ENCODE results near the gene GNB1. TPM values are rescaled to one million over a fixed set of nuclear protein-coding genes. Genes with fewer than 3 reads are reported as not detected.

The GNB1 gene
- total RNA-seq, 2 donors from 2014 or later, result 350 to 418 TPM

DNA sequence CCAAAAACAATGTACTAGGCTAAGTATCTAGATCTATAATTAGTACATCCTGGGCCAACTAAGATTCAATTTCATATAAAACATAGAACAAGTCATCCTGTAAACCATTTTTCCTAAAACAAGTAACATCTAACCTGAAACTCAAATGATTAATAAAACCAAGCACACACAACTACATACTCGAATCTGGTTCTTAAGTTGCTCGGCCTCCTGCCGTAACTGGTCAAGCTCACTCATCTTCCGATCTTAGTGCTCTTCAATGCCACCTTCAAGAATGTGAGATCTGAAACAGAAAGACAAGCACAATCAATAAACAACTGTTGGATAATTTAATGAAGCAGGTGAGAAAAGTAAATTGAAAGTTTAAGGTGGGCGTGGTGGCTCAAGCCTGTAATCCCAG, 65.7 kb downstream of the GNB1 start:
- no peak for DNase-seq
- H3K36me3 Mint-ChIP-seq (ENCODE audit: insufficient read depth in 2 of 2), result peaks cover 6 to 15% of the 10 kb centered on the region in 2 donors
- H3K27ac Mint-ChIP-seq, result peak overlapping the region; percentile 98
- H3K4me3 Mint-ChIP-seq, result peak overlapping the region; percentile 11 to 65
- ATAC-seq (replicated peaks in 1 of 2), result peak; percentile 44 to 64
- H3K9me3 Mint-ChIP-seq, result no peaks in the 10 kb centered on the region
- H3K4me1 Mint-ChIP-seq (ENCODE audit: low read depth), result peaks cover 62% of the 10 kb centered on the region
- H3K27me3 Mint-ChIP-seq (ENCODE audit: low read depth), result no peaks in the 10 kb centered on the region

DNA sequence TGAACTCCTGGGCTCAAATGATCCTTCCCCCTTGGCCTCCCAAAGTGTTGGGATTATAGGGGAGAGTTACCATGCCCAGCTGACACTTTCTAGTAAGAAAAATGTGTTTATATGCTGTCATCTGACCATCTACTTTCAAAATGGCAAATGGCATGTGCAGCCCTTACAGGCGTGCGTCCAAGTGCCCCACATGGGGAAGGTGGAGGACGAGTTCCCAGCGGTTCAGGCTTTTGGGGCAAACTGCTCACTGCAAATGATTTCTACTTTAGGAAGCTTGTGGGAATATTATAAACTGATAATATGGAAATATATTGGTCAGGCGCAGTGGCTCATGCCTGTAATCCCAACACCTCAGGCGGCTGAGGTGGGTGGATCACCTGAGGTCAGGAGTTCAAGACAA, 71.1 kb downstream of the GNB1 start:
- Mint-ChIP-seq H3K27ac (no peak overlapping the region), H3K27me3 (ENCODE audit: low read depth) (no peaks in the 10 kb centered on the region), H3K9me3 (no peaks in the 10 kb centered on the region), H3K4me1 (ENCODE audit: low read depth) (peaks cover 14% of the 10 kb centered on the region), H3K36me3 (ENCODE audit: insufficient read depth in 2 of 2) (peaks cover 7 to 20% of the 10 kb centered on the region in 2 donors), H3K4me3 (no peak overlapping the region)
- no peak for ATAC-seq (replicated peaks in 1 of 2)
- no peak for DNase-seq

DNA sequence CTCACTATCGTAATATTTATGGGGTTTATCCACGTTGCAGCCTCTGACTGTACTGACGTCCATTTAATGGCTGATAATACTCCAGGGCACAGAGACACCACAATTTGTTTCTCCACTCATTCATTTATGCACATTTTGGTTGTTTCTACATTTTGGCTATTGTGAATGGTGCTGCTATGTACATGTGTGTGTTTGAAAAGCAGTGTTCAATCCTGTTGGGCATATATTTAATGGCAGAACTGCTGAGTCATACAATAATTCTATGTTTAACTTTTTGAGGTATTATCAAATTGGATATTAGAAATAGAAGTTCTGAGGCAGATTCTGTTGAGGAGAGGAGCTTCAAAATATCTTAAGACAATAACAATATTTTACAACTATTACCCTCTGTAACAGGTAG, 73.7 kb downstream of the GNB1 start:
- Mint-ChIP-seq H3K27me3 (ENCODE audit: low read depth) (no peaks in the 10 kb centered on the region), H3K4me3 (no peak overlapping the region), H3K36me3 (ENCODE audit: insufficient read depth in 2 of 2) (peaks cover 7 to 23% of the 10 kb centered on the region in 2 donors), H3K27ac (peak overlapping the region; percentile 9), H3K9me3 (no peaks in the 10 kb centered on the region), H3K4me1 (ENCODE audit: low read depth) (no peaks in the 10 kb centered on the region)
- no peak for ATAC-seq (replicated peaks in 1 of 2)
- no peak for DNase-seq

DNA sequence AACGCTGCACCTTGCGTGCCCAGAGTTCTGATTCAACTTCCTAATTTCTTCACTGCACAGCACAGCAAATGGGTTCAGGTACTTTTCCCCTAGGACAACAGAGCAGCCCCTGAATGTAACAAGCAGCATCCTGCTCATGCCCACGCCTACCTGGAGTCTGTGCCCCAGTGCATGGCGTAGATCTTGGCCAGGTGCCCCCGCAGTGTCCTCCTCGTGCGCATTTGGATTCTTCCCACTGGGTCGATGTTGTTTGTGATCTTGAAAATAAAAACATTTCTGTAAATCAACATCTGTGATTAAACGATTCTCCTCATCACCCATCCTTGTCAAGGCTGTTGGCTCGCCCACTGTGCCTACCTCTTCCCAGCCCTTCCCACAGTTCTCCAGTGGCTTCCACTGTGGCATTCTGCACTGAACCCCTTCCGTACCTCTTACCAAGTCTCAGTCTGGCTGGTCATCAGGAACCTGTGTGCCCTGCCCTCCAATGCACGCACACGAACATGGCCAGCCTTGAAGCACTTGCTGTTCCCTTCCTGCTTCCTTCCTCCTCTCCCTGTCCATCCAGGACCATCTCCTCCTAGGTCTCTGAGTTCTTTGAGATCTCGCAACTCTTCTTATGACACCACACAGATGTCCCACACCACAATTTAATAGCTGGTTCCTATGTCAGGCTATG, 75.1 kb downstream of the GNB1 start:
- no peak for ATAC-seq (replicated peaks in 1 of 2)
- Mint-ChIP-seq H3K36me3 (ENCODE audit: insufficient read depth in 2 of 2) (peaks cover 7 to 26% of the 10 kb centered on the region in 2 donors), H3K27me3 (ENCODE audit: low read depth) (no peaks in the 10 kb centered on the region)

DNA sequence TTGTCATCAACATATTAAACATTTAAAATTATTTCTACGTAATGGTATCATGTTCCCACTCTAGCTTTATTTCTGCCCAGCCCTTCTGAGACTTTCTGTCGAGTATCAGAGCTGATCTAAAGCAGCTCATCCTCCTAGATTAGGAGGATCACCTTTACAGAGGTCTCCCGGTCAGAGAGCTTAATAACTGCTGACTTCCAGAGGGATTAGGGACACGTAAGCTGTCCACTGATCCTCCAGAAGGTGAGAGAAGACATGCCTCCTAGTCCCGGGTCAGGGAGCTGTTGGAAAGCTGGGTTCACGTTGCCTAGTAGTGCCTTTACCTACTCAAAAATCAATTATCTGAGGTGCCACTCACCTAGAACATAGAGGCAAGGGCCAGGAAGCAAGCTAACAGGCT, 81.4 kb downstream of the GNB1 start:
- ATAC-seq (replicated peaks in 1 of 2), result no peak
- H3K27me3 Mint-ChIP-seq (ENCODE audit: low read depth), result no peaks in the 10 kb centered on the region
- peaks cover 8% of the 10 kb centered on the region for H3K4me1 Mint-ChIP-seq (ENCODE audit: low read depth)
- peaks cover 5 to 25% of the 10 kb centered on the region in 2 donors for H3K36me3 Mint-ChIP-seq (ENCODE audit: insufficient read depth in 2 of 2)
- no peak for DNase-seq
- H3K4me3 Mint-ChIP-seq, result no peak overlapping the region
- H3K27ac Mint-ChIP-seq, result peak overlapping the region; percentile 19
- no peaks in the 10 kb centered on the region for H3K9me3 Mint-ChIP-seq

More for the DNA sequence above, 75.1 kb downstream of the GNB1 start:
- no peaks in the 10 kb centered on the region for H3K4me1 Mint-ChIP-seq (ENCODE audit: low read depth)
- H3K27ac Mint-ChIP-seq, result peak overlapping the region; percentile 39
- H3K4me3 Mint-ChIP-seq, result no peak overlapping the region
- DNase-seq, result no peak
- H3K9me3 Mint-ChIP-seq, result no peaks in the 10 kb centered on the region

DNA sequence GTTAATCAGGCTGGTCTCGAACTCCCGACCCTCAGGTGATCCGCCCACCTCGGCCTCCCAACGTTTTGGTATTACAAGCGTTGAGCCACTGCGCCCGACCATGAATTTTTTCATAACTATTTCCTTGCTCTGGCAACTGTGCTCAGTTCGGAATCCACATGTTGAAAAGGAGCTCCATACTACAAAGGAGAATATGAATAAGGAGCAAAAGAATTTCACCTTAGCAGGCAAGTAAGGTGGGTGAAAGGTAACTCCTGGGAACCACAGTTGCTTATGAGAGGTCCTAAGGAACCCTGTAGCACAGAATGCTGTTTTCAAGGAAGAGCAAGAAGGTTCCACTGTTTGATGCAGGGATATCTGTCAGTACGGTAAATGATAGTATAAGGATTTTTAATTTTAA, 82.7 kb downstream of the GNB1 start:
- Mint-ChIP-seq H3K4me1 (ENCODE audit: low read depth) (peaks cover 8% of the 10 kb centered on the region), H3K36me3 (ENCODE audit: insufficient read depth in 2 of 2) (peaks cover 11 to 25% of the 10 kb centered on the region in 2 donors), H3K27me3 (ENCODE audit: low read depth) (no peaks in the 10 kb centered on the region), H3K27ac (no peak overlapping the region), H3K9me3 (no peaks in the 10 kb centered on the region), H3K4me3 (no peak overlapping the region)
- ATAC-seq (replicated peaks in 1 of 2) (no peak), DNase-seq (no peak)

DNA sequence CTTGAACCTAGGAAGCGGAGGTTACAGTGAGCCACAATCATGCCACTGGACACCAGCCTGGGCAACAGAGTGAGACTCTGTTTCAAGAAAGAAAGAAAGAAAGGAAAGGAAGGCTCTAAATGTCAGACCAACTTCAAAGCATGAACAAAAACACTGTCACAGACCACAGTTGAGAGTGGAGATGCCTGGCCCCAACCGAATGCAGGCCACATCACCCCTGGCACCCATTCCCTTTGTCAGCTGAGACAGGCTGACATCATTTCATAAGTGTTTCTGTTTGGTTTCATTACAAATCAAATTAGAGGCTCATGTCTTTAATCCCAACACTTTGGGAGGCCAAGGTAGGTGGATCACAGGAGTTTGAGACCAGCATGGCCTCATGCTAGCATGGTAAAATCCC, 84.0 kb downstream of the GNB1 start:
- Mint-ChIP-seq H3K27me3 (ENCODE audit: low read depth) (no peaks in the 10 kb centered on the region), H3K36me3 (ENCODE audit: insufficient read depth in 2 of 2) (peaks cover 11 to 26% of the 10 kb centered on the region in 2 donors), H3K4me3 (no peak overlapping the region), H3K9me3 (no peaks in the 10 kb centered on the region), H3K27ac (peak overlapping the region; percentile 93), H3K4me1 (ENCODE audit: low read depth) (peaks cover 14% of the 10 kb centered on the region)
- peak; percentile 39 to 69 for ATAC-seq (replicated peaks in 1 of 2)
- peak in 1 of 2 donors; percentile 26 for DNase-seq

DNA sequence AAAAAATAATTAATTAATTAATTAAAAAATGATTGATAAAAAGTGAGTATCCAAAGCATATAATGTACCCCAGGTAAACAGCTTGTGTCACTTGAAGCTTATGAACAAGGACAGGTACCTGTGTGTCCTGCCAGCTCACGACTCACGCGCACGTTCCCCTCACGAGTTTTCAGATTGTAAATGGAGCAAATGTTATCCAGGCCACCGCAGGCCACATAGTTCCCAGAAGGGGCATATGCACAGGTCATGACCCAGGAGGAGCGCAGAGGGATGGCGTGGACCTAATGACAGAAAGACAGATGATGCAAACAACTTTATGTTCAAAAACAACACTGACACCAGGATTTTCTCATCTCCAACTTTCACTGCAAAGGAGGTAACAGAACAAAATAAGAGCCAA, 86.6 kb downstream of the GNB1 start:
- ATAC-seq (replicated peaks in 1 of 2) (no peak), DNase-seq (no peak)
- no peaks in the 10 kb centered on the region for H3K9me3 Mint-ChIP-seq
- peaks cover 28% of the 10 kb centered on the region for H3K4me1 Mint-ChIP-seq (ENCODE audit: low read depth)
- no peaks in the 10 kb centered on the region for H3K27me3 Mint-ChIP-seq (ENCODE audit: low read depth)
- peak overlapping the region; percentile 38 for H3K27ac Mint-ChIP-seq
- H3K4me3 Mint-ChIP-seq, result no peak overlapping the region
- H3K36me3 Mint-ChIP-seq (ENCODE audit: insufficient read depth in 2 of 2), result peaks cover 11 to 32% of the 10 kb centered on the region in 2 donors

DNA sequence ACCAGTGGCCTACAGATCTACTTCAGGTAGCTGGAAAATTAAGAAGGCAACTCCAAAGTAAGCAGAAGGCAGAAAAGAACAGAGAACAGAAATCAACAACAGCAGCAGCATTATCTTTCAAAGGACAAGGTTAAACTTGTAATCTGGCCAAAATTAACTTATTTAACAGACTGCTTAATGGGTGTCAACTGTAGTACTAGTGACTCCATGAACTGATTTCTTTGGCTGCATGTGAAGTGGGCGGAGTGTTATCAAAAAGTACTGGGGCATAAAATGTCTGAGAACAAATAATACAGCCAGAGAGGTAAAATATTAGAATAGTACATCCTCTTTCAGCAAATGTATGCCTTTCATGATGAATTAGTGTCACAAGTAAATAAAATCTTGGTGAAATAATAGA, 88.0 kb downstream of the GNB1 start:
- Mint-ChIP-seq H3K27ac (peak overlapping the region; percentile 81), H3K27me3 (ENCODE audit: low read depth) (no peaks in the 10 kb centered on the region), H3K4me3 (no peak overlapping the region), H3K4me1 (ENCODE audit: low read depth) (peaks cover 28% of the 10 kb centered on the region), H3K36me3 (ENCODE audit: insufficient read depth in 2 of 2) (peaks cover 11 to 30% of the 10 kb centered on the region in 2 donors), H3K9me3 (no peaks in the 10 kb centered on the region)
- no peak for ATAC-seq (replicated peaks in 1 of 2)
- no peak for DNase-seq

DNA sequence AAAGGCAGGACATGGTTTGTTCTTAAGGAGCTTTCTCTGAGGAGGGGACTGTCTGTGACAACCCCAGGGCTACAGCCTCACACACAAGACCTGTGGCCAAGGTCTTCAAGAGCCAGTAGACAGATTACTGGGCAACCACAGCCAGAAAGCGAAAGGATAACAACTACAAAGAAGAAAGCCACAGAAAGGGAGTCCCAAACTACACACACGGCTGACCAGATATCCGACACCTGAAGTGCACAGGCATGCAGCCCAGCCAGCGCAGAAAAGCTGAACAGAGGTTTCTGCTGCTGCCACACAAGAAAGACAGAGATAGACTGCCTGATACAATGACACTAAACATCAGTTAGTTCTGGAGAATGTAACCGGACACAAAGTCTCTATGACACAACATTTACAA, 91.2 kb downstream of the GNB1 start:
- peak in 1 of 2 donors; percentile 26 for ATAC-seq (replicated peaks in 1 of 2)
- H3K9me3 Mint-ChIP-seq, result no peaks in the 10 kb centered on the region
- H3K4me1 Mint-ChIP-seq (ENCODE audit: low read depth), result peaks cover 20% of the 10 kb centered on the region
- no peak overlapping the region for H3K27ac Mint-ChIP-seq
- no peak overlapping the region for H3K4me3 Mint-ChIP-seq
- peaks cover 13 to 23% of the 10 kb centered on the region in 2 donors for H3K36me3 Mint-ChIP-seq (ENCODE audit: insufficient read depth in 2 of 2)
- no peak for DNase-seq
- no peaks in the 10 kb centered on the region for H3K27me3 Mint-ChIP-seq (ENCODE audit: low read depth)

DNA sequence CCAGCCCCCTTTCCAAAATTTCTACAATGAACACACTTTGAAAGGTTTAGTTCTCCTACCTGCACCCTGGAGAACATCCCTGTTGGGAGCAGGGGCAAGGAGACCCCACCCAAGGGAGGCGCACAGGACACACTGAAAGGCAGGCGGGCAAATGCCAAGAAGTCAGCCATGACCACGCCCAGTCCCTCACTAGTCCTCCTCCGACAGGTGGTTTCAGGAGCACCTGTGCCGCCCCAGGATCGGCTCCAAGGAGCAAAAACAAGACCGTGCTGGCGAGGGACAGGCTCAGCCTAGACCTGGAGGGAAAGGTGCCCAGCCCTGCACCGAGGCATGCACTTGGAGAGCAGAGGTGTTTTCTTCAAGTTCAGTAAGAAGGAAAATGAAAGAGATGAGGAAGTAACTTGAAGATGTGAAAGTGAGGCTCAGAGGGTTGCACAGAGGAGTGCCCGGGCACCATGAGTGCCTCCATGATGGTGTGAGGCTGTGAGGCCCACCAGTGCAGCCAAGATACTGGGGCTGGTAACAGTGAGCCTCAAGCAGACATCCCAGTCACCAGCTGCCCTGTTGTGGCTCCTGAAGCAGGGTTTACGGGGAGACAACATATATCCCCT, 93.1 kb downstream of the GNB1 start:
- H3K27me3 Mint-ChIP-seq (ENCODE audit: low read depth), result no peaks in the 10 kb centered on the region
- peak overlapping the region; percentile 63 for H3K27ac Mint-ChIP-seq
- H3K36me3 Mint-ChIP-seq (ENCODE audit: insufficient read depth in 2 of 2), result peaks cover 7 to 23% of the 10 kb centered on the region in 2 donors
- H3K4me3 Mint-ChIP-seq, result no peak overlapping the region
- no peaks in the 10 kb centered on the region for H3K9me3 Mint-ChIP-seq
- ATAC-seq (replicated peaks in 1 of 2) (no peak), DNase-seq (no peak)
- H3K4me1 Mint-ChIP-seq (ENCODE audit: low read depth), result peaks cover 25% of the 10 kb centered on the region

DNA sequence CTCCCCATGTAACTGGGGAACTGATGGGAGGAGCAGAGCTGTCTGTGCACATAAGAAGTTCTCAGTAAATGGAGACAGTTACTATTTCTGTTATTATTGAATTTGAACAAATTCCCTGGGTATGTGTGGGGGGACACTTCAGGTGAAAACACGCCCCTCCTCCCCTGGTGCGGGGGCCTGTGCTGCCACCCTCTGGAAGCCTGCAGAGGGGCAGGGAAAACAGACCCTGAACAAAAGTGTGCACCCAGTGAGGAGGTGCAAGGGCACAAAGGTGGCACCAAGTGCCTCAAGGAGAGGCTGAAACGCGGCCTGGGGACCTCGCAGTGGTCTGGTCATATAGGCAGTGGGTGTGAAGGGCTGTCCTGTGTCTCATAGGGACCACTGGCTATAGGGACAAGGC, 94.4 kb downstream of the GNB1 start:
- H3K36me3 Mint-ChIP-seq (ENCODE audit: insufficient read depth in 2 of 2), result peaks cover 8 to 22% of the 10 kb centered on the region in 2 donors
- no peaks in the 10 kb centered on the region for H3K27me3 Mint-ChIP-seq (ENCODE audit: low read depth)
- no peak overlapping the region for H3K27ac Mint-ChIP-seq
- ATAC-seq (replicated peaks in 1 of 2) (peak in 1 of 2 donors; percentile 27), DNase-seq (no peak)
- no peak overlapping the region for H3K4me3 Mint-ChIP-seq
- peaks cover 15% of the 10 kb centered on the region for H3K4me1 Mint-ChIP-seq (ENCODE audit: low read depth)
- no peaks in the 10 kb centered on the region for H3K9me3 Mint-ChIP-seq

DNA sequence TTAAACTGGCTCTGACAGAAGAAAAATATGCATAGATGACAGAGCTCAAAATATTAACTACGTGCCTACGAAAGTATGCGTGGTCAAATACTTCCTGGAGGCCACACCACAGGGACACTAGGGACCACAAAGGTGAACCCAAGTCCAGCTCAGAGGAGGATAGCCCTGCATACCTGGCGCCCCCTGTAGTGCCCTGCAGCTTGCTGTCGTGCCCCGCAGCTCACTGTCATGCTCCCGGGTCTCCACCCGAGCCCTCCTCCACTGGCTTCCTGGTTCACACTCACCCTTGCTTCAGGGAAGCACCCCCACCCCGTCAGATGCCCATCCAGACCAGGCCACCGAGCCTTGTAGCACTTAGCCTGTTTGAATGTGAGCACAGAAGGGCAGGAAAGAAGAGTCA, 95.9 kb downstream of the GNB1 start:
- ATAC-seq (replicated peaks in 1 of 2), result no peak
- peak overlapping the region; percentile 2 for H3K27ac Mint-ChIP-seq

More for the DNA sequence above, 95.9 kb downstream of the GNB1 start:
- peaks cover 9 to 25% of the 10 kb centered on the region in 2 donors for H3K36me3 Mint-ChIP-seq (ENCODE audit: insufficient read depth in 2 of 2)
- no peaks in the 10 kb centered on the region for H3K27me3 Mint-ChIP-seq (ENCODE audit: low read depth)
- no peaks in the 10 kb centered on the region for H3K9me3 Mint-ChIP-seq
- peaks cover 11% of the 10 kb centered on the region for H3K4me1 Mint-ChIP-seq (ENCODE audit: low read depth)
- H3K4me3 Mint-ChIP-seq, result no peak overlapping the region
- DNase-seq, result no peak
